Measurements from ENCODE around the gene FTCDNL1.

- TF ChIP-seq, protein P1, sequence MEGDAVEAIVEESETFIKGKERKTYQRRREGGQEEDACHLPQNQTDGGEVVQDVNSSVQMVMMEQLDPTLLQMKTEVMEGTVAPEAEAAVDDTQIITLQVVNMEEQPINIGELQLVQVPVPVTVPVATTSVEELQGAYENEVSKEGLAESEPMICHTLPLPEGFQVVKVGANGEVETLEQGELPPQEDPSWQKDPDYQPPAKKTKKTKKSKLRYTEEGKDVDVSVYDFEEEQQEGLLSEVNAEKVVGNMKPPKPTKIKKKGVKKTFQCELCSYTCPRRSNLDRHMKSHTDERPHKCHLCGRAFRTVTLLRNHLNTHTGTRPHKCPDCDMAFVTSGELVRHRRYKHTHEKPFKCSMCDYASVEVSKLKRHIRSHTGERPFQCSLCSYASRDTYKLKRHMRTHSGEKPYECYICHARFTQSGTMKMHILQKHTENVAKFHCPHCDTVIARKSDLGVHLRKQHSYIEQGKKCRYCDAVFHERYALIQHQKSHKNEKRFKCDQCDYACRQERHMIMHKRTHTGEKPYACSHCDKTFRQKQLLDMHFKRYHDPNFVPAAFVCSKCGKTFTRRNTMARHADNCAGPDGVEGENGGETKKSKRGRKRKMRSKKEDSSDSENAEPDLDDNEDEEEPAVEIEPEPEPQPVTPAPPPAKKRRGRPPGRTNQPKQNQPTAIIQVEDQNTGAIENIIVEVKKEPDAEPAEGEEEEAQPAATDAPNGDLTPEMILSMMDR (IDR thresholded peaks at IDR 0.05): no peak
- TF ChIP-seq ZFX (IDR thresholded peaks at IDR 0.05; ENCODE audit: borderline replicate concordance): no peak
These were observed 19.6 kb upstream of the FTCDNL1 start for GRCh38 chr2:199870581-199870980.

Measured in 22Rv1 (cell line).